Loucy (cell line): ENCODE results near the gene SNRNP48.

Source experiments
- H2AFZ ChIP-seq: fragments of 200-600 bp; sonication (generic); 2 replicates; pipeline ENCODE4 v1.6.0; 2016; ENCODE audit warnings: antibody characterized with exemption, mild to moderate bottlenecking, low read length, moderate library complexity
- H3F3A ChIP-seq: fragments of 200-600 bp; 2 replicates; pipeline ENCODE4 v1.6.0; 2016; ENCODE audit warnings: antibody characterized with exemption, low read depth, mild to moderate bottlenecking
- H3K27me3 ChIP-seq: fragments of 200-600 bp; sonication (generic); 2 replicates; pipeline ENCODE4 v1.6.1; 2014; ENCODE audit warnings: low read length, mild to moderate bottlenecking; ENCODE audit not compliant: insufficient read depth, poor library complexity, severe bottlenecking
- H3K36me3 ChIP-seq: fragments of 200-600 bp; sonication (generic); 2 replicates; pipeline ENCODE4 v1.6.1; 2016; ENCODE audit warnings: low read length; ENCODE audit not compliant: insufficient read depth
- H3K4me1 ChIP-seq: fragments of 200-600 bp; sonication (generic); 2 replicates; pipeline ENCODE4 v1.5.1; 2014; ENCODE audit warnings: low read length, mild to moderate bottlenecking; ENCODE audit not compliant: insufficient read depth, poor library complexity, severe bottlenecking
- H3K4me2 ChIP-seq: fragments of 200-600 bp; sonication (generic); 2 replicates; pipeline ENCODE4 v1.6.0; 2014; ENCODE audit warnings: antibody characterized with exemption, low read length, low read depth, mild to moderate bottlenecking; ENCODE audit not compliant: poor library complexity, severe bottlenecking
- H3K4me3 ChIP-seq: fragments of 200-600 bp; sonication (generic); 2 replicates; pipeline ENCODE4 v1.5.1; 2014; ENCODE audit warnings: low read length, mild to moderate bottlenecking, mixed read lengths; ENCODE audit not compliant: poor library complexity, severe bottlenecking
- H3K79me2 ChIP-seq: fragments of 200-600 bp; sonication (generic); 2 replicates; pipeline ENCODE4 v1.6.1; 2014; ENCODE audit warnings: low read length; ENCODE audit not compliant: insufficient read depth
- H3K9ac ChIP-seq: fragments of 200-600 bp; sonication (generic); 2 replicates; pipeline ENCODE4 v1.6.0; 2014; ENCODE audit warnings: mild to moderate bottlenecking, low read depth, low read length, moderate library complexity; ENCODE audit not compliant: poor library complexity, severe bottlenecking
- H3K9me2 ChIP-seq: fragments of 200-600 bp; sonication (generic); replicated peaks from 2 replicates; pipeline ENCODE4 v1.6.1; 2016; ENCODE audit warnings: low read depth, low read length, mixed read lengths
- H3K9me3 ChIP-seq: fragments of 200-600 bp; sonication (generic); 2 replicates; pipeline ENCODE4 v1.6.1; 2014; ENCODE audit warnings: mild to moderate bottlenecking, antibody characterized with exemption, low read length, low read depth; ENCODE audit not compliant: insufficient read depth
- H4K20me1 ChIP-seq: fragments of 200-600 bp; sonication (generic); 2 replicates; pipeline ENCODE4 v1.6.0; 2014; ENCODE audit warnings: antibody characterized with exemption, low read length, mild to moderate bottlenecking; ENCODE audit not compliant: insufficient read depth, poor library complexity, severe bottlenecking
- EZH2phosphoT487 ChIP-seq: fragments of 200-600 bp; IDR thresholded peaks from 2 replicates; pipeline ENCODE4 v1.6.1; 2018; ENCODE audit warnings: antibody characterized with exemption, mild to moderate bottlenecking, moderate library complexity, borderline replicate concordance
- TF ChIP-seq, protein P1 (sequence below): fragments of 200-600 bp; sonication (generic); conservative IDR thresholded peaks from 2 replicates; pipeline ENCODE4 v1.5.1; 2014; ENCODE audit warnings: mild to moderate bottlenecking, antibody characterized with exemption, low read length

The SNRNP48 gene

GRCh38 chr6:7559196-7559595 lies 30.8 kb upstream of the SNRNP48 start:
- TF ChIP-seq, protein P1, sequence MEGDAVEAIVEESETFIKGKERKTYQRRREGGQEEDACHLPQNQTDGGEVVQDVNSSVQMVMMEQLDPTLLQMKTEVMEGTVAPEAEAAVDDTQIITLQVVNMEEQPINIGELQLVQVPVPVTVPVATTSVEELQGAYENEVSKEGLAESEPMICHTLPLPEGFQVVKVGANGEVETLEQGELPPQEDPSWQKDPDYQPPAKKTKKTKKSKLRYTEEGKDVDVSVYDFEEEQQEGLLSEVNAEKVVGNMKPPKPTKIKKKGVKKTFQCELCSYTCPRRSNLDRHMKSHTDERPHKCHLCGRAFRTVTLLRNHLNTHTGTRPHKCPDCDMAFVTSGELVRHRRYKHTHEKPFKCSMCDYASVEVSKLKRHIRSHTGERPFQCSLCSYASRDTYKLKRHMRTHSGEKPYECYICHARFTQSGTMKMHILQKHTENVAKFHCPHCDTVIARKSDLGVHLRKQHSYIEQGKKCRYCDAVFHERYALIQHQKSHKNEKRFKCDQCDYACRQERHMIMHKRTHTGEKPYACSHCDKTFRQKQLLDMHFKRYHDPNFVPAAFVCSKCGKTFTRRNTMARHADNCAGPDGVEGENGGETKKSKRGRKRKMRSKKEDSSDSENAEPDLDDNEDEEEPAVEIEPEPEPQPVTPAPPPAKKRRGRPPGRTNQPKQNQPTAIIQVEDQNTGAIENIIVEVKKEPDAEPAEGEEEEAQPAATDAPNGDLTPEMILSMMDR = no peak
- no peak for TF ChIP-seq EZH2phosphoT487
- no peaks in the 10 kb centered on the region for H3K9me2 ChIP-seq
- no peak overlapping the region for H3K4me3 ChIP-seq
- H3K4me1 ChIP-seq = no peaks in the 10 kb centered on the region
- H2AFZ ChIP-seq = no peak overlapping the region
- H3K4me2 ChIP-seq = no peak overlapping the region
- H3K27me3 ChIP-seq = no peaks in the 10 kb centered on the region
- H3K79me2 ChIP-seq = no peaks in the 10 kb centered on the region
- no peaks in the 10 kb centered on the region for H3K36me3 ChIP-seq
- H3K9me3 ChIP-seq = no peaks in the 10 kb centered on the region
- no peak overlapping the region for H3K9ac ChIP-seq
- no peaks in the 10 kb centered on the region for H4K20me1 ChIP-seq
- no peaks in the 10 kb centered on the region for H3F3A ChIP-seq

DNA sequence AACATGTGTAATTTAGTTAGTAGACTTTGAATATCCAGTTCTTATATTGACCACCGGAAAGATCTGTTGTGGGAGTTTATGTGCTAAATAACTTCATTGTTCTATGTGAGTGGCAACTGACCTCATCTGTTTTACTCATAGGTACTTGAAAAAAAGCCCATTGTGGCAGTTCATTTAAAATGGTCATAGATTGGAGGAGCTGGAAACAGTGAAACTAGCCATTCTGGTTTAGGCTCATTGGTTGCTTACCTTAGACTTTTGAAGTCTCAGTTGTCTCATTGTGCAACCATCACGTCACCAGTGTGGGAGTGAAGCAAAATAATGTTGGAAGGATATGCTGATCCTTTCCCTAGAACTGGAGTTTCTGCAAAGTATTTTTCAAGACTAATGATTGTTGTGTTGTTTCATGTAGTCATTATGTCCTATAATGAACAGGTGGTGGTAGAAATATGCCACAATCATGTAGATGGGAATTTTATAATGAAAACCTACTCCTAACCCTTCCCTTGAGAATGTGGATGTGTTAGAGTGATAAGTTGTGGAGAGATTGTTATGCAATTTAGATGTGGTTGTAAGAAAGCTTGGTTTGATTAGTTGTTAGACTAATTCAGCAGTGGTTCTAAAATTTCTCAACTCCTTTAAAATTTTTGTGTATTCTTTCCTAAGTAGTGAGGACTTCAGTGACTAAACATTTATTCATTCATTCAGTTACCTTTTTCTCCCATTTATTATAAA lies 30.2 kb upstream of the SNRNP48 start:
- Histone ChIP-seq H2AFZ (no peak overlapping the region), H3K79me2 (no peaks in the 10 kb centered on the region), H3K9me3 (no peaks in the 10 kb centered on the region), H3K27me3 (no peaks in the 10 kb centered on the region), H3K9me2 (no peaks in the 10 kb centered on the region), H3K4me3 (no peak overlapping the region), H4K20me1 (no peaks in the 10 kb centered on the region), H3K9ac (no peak overlapping the region), H3F3A (no peaks in the 10 kb centered on the region), H3K36me3 (no peaks in the 10 kb centered on the region), H3K4me2 (no peak overlapping the region), H3K4me1 (no peaks in the 10 kb centered on the region)
- TF ChIP-seq, protein P1 = no peak

DNA sequence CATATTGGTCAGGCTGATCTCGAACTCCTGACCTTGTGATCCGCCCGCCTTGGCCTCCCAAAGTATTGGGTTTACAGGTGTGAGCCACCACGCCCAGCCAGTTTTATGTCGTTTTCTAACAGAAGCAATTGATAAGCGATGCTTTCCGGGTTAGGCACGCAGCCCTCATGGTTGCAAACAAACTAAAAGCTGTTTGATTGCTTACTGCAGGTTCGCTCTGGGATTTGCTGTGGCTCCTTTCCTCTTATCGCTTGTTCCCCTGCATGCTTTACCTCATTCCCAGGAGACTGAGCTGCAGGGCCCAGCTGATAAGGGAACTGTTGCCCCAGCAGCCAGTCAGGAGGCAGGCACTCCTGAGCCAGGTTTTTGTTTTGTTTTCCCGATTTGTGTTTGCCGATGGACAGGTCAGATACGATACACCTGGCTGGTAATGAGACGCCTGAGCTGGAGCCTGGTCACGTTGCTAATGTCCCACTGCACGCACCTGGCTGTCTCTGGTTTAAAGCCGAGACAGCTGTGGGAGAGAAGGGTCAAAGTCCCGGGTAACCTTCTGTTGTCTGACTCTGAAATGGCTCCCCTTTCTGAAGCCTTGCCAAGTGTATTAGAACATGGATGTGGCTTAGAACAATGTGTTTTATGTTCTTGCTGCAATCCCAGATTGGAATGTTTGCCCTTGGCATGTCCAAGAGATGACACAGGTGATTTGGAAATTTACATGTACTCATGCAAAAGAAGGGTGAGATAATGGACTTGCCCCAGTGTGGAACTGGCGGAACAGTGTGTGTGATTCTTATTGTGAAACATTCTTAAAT lies 28.6 kb upstream of the SNRNP48 start:
- Histone ChIP-seq H3K4me2 (no peak overlapping the region), H4K20me1 (no peaks in the 10 kb centered on the region), H3K9me2 (no peaks in the 10 kb centered on the region), H2AFZ (no peak overlapping the region), H3F3A (no peaks in the 10 kb centered on the region), H3K36me3 (no peaks in the 10 kb centered on the region), H3K9ac (no peak overlapping the region), H3K9me3 (no peaks in the 10 kb centered on the region), H3K27me3 (no peaks in the 10 kb centered on the region), H3K4me1 (no peaks in the 10 kb centered on the region), H3K4me3 (no peak overlapping the region), H3K79me2 (no peaks in the 10 kb centered on the region)
- TF ChIP-seq, protein P1 = no peak
- no peak for TF ChIP-seq EZH2phosphoT487
